Measurements from ENCODE around the gene MAMLD1. TPM values are rescaled to one million over a fixed set of nuclear protein-coding genes. Genes with fewer than 3 reads are reported as not detected.

Gene MAMLD1
- total and polyA plus RNA-seq, 12 donors, result 1.2 to 4.2 (median 2.3) TPM

GRCh38 chrX:150478496-150479492 lies 115.7 kb downstream of the MAMLD1 start:
- peak overlapping the region in 2 of 10 donors; percentile 22 to 66 for H3K27ac ChIP-seq
- DNase-seq (no peak), ATAC-seq (no peak)
- intact Hi-C loops (cut with DNase I), result loop anchor here in 1 of 10 donors (10.0 kb wide), 1 partner anchor 494 kb away; no protein-coding TSS in a partner anchor
- 63 to 70% methylated on average over 13 of the region's 13 CpGs for WGBS, 2 donors
- no peak for TF ChIP-seq CTCF (IDR thresholded peaks at IDR 0.05)
- H3K4me1 ChIP-seq, result peaks cover 0 to 15% (median 0%) of the 10 kb centered on the region in 9 donors
- H3K36me3 ChIP-seq, result no peaks in the 10 kb centered on the region
- peaks cover 0 to 14% (median 0%) of the 10 kb centered on the region in 7 donors for H3K27me3 ChIP-seq
- H3K9me3 ChIP-seq, result no peaks in the 10 kb centered on the region
- H3K4me3 ChIP-seq, result peak overlapping the region in 2 of 10 donors; percentile 1 to 14

- no peak for TF ChIP-seq CTCF (IDR thresholded peaks at IDR 0.05)
- DNase-seq, result no peak
- no peaks in the 10 kb centered on the region for H3K9me3 ChIP-seq
- H3K36me3 ChIP-seq, result no peaks in the 10 kb centered on the region
- peaks cover 0 to 9% (median 0%) of the 10 kb centered on the region in 9 donors for H3K4me1 ChIP-seq
- intact Hi-C loops (cut with DNase I), result loop anchor here in 6 of 10 donors (5.0 to 10.0 kb wide), 3 partner anchors 115 to 528 kb away; partner anchors contain the start of gene MAMLD1 (in 3 of the 6)
- no peak overlapping the region for H3K4me3 ChIP-seq
- peaks cover 0 to 3% (median 0%) of the 10 kb centered on the region in 7 donors for H3K27me3 ChIP-seq
- 69 to 83% methylated on average over 6 of the region's 6 CpGs for WGBS, 2 donors
- peak in 1 of 8 donors; percentile 53 for ATAC-seq
- no peak overlapping the region for H3K27ac ChIP-seq
Measured at GRCh38 chrX:150482537-150483206, 119.6 kb downstream of the MAMLD1 start.

- H3K36me3 ChIP-seq, result no peaks in the 10 kb centered on the region
- H3K9me3 ChIP-seq, result no peaks in the 10 kb centered on the region
- H3K4me3 ChIP-seq, result no peak overlapping the region
- TF ChIP-seq CTCF (IDR thresholded peaks at IDR 0.05), result no peak
- H3K4me1 ChIP-seq, result peaks cover 0 to under 1% (median 0%) of the 10 kb centered on the region in 9 donors
- H3K27ac ChIP-seq, result no peak overlapping the region
- 84 to 86% methylated on average over 8 of the region's 8 CpGs for WGBS, 2 donors
- H3K27me3 ChIP-seq, result peaks cover 0 to 3% (median 0%) of the 10 kb centered on the region in 7 donors
- intact Hi-C loops (cut with DNase I), result loop anchor here in 6 of 10 donors (5.0 to 10.0 kb wide), 3 partner anchors 116 to 529 kb away; partner anchors contain the start of gene MAMLD1 (in 3 of the 6)
- ATAC-seq (no peak), DNase-seq (no peak)
Measured at GRCh38 chrX:150483356-150483985, 120.4 kb downstream of the MAMLD1 start.

Measured in heart right ventricle (tissue), 16 donors.